Fibroblast of lung (primary cell): ENCODE measurements around the gene DNAJC12.

Experiments
- EZH2 ChIP-seq: IDR thresholded peaks from 2 replicates; pipeline ENCODE4 v1.5.1; 2012; ENCODE audit warnings: low read length, control low read depth, mild to moderate bottlenecking; ENCODE audit errors: missing control alignments
- TF ChIP-seq, protein P1 (sequence below), 2 donors: IDR thresholded peaks in 1 of 2; conservative IDR thresholded peaks in 1 of 2; 1 replicate in 1 of 2; 2 replicates in 1 of 2; pipeline ENCODE4 v1.5.1; 2011 to 2012; ENCODE audit warnings: low read length in 2 of 2, control low read depth in 1 of 2, inconsistent platforms in 1 of 2, low read depth in 1 of 2, mild to moderate bottlenecking in 1 of 2

DNA sequence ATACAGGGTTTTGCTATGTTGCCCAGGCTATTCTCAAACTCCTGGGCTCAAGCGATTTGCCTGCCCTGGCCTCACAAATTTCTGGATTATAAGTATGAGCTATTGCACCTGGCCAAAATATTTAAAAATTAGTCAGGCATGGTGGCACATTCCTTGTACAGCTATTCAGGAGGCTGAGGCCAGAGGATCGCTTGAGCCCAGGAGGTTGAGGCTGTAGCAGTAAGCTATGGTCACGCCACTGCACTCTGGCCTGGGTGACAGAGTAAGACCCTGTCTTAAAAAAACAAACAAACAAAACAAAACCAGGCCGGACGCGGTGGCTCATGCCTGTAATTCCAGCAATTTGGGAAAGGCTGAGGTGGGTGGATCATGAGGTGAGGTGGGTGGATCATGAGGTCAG, 32.0 kb upstream of the DNAJC12 start:
- TF ChIP-seq, protein P1, sequence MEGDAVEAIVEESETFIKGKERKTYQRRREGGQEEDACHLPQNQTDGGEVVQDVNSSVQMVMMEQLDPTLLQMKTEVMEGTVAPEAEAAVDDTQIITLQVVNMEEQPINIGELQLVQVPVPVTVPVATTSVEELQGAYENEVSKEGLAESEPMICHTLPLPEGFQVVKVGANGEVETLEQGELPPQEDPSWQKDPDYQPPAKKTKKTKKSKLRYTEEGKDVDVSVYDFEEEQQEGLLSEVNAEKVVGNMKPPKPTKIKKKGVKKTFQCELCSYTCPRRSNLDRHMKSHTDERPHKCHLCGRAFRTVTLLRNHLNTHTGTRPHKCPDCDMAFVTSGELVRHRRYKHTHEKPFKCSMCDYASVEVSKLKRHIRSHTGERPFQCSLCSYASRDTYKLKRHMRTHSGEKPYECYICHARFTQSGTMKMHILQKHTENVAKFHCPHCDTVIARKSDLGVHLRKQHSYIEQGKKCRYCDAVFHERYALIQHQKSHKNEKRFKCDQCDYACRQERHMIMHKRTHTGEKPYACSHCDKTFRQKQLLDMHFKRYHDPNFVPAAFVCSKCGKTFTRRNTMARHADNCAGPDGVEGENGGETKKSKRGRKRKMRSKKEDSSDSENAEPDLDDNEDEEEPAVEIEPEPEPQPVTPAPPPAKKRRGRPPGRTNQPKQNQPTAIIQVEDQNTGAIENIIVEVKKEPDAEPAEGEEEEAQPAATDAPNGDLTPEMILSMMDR (conservative IDR thresholded peaks at IDR 0.05 in 1 of 2, IDR thresholded peaks at IDR 0.05 in 1 of 2; ENCODE audit: low read depth in 1 of 2, low read length in 2 of 2): no peak
- TF ChIP-seq EZH2: no peak
